GM18499 (cell line): ENCODE data around the gene ANXA1.
"Not testable (repeated sequence)": the region's sequence is repeated elsewhere in the genome, so short reads cannot be mapped to it uniquely, and the experiment has no call there.

Experiments
- ATAC-seq: cut with Tn5 transposase; IDR thresholded peaks from one replicate; pipeline ENCODE4 v1.9.1; 2021; ENCODE audit warnings: moderate number of reproducible peaks; ENCODE audit not compliant: insufficient read depth, unreplicated experiment

Gene ANXA1

DNA sequence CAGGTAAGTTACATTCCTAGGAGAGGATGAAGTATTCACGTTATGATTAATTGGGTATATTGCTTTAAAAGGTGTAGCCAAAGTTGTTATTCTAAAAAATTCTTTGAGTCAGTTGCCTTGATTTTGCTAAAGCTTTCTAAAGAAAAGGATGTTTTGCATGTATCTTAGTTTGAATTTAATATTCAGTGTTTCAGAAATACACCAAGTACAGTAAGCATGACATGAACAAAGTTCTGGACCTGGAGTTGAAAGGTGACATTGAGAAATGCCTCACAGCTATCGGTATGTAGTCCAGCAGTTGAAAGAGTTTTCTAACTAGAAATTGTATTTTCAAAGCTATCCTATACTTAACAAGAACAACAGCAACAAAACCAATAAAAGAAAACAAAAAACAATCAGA lies 14.2 kb downstream of the ANXA1 start:
- no peak for ATAC-seq

GRCh38 chr9:73166468-73166867 lies 14.8 kb downstream of the ANXA1 start:
- no peak for ATAC-seq

GRCh38 chr9:73167614-73168013 lies 15.9 kb downstream of the ANXA1 start:
- ATAC-seq, result no peak

- no peak for ATAC-seq
These were observed 16.8 kb downstream of the ANXA1 start for GRCh38 chr9:73168298-73168934.

DNA sequence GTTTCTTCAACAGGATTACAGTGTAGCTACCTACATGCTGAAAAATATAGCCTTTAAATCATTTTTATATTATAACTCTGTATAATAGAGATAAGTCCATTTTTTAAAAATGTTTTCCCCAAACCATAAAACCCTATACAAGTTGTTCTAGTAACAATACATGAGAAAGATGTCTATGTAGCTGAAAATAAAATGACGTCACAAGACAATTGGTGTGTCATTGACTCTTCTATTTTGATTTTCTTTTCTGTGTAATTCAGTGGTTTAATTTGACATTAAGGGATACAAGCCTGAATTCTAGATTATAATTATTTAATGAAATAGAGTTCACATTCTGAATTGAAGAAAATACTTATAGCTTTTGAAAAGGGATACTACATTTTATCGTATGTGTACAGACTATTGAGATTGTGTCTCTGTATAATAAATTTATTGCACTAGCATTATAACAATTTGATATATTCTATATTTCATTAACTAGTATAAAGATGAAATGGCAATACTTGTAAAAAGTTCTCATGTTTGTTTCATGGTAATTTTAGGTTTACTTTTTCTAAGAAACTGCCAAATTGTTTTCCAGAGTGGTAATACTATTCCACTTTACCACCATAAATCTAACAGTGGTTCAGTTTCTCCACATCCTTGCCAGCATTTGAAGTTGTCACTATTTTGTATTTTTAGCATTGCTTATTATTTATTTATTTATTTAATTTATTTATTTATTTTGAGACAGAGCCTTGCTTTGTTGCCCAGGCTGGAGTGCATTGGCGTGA lies 18.7 kb downstream of the ANXA1 start:
- no peak for ATAC-seq

GRCh38 chr9:73172901-73173215 lies 21.2 kb downstream of the ANXA1 start:
- no peak for ATAC-seq

- ATAC-seq, result no peak
These were observed 22.1 kb downstream of the ANXA1 start for GRCh38 chr9:73173557-73174329.

- no peak for ATAC-seq
These were observed 22.8 kb downstream of the ANXA1 start for GRCh38 chr9:73174330-73174980.

DNA sequence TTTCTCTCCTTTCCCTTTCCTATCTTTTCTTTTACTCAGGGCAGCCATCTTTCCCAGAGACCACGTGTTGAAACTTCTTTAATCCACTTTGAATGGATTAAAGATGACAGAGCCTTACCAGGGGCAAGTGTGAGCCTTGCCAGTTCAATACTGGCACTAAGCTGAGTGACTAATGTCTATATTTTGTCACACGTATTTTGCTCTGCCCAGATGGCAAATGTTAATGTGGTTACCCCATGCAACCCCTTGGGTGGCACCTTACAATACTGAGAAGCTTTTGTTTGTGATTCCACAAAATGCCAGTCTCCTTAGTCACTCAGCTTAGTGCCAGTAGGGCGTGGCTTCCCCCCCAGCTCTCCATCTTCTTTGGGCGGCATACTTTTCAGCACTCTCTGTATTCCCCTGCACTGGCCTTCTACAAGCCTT lies 24.8 kb downstream of the ANXA1 start:
- no peak for ATAC-seq

DNA sequence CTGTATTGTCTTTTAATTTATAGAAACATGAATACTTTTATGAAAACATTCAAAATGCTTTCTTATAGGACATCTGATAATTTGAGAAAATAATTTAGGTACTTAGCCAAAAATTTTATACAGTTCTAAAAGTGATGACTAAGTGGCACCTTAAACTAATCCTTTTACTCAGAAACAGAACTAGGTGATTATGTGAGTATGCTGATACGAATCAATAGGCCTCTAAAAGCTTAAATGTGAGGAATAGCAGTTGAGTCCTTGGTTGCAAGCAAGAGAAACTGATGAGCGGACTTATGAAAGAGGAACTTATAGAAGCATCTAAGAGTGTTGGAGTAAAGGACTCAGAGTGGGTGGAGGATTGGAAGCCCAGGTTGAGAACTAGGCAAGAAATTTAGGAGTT lies 26.4 kb downstream of the ANXA1 start:
- no peak for ATAC-seq

- ATAC-seq, result no peak
These were observed 27.9 kb downstream of the ANXA1 start for GRCh38 chr9:73179589-73179988.

DNA sequence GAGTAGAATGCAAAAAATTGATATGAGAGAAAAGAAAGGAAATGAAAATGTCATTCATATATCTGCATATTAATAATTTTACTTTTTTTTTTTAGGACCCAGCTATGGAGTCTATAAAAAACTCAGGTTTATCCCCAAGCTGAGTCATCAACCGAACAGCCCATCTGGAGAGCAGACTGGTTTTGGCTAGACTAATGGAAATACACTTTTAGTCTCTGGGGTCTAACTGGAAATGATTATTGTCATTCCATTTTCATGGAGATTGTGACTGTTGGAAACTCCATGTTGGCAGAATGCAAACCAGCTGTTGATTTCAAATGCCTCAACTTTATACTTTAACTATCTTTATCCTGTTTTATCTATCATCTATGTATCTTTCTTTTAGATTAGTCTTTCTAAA lies 28.7 kb downstream of the ANXA1 start:
- ATAC-seq, result no peak

DNA sequence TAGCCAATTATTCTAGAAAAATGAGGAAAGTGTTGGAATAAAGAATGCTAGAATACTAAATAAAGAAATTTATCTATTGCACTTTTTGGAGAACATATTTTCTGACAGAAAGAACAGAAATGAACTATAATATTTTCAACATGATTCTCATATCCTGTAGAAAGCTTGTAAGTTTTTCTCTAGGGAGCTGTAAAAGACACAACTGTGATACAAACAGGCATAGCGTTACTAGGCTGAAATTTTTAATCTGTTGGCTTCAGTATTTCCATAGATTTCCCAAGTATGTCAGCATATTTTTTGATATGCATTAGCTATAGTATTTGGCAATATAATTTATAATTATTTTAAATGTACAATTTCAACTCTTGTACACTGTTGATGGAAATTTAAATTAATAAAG lies 31.3 kb downstream of the ANXA1 start:
- ATAC-seq, result no peak

DNA sequence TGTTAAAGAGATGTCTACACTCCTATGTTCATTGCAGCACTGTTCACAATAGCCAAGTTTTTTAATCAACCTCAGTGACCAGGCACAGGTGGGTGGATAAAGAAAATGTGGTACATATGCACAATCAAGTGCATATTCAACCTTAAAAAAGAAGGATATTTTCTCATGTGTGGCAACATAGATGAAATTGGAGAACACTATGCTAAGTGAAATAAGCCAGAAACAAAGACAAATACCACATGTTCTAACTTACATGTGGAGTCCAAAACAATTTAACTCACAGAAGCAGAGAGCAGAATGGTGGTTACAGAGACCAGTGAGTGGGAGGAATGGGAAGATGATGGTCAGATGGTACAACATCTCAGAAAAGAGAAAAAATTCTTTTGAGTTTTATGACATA lies 31.8 kb downstream of the ANXA1 start:
- ATAC-seq, result no peak

DNA sequence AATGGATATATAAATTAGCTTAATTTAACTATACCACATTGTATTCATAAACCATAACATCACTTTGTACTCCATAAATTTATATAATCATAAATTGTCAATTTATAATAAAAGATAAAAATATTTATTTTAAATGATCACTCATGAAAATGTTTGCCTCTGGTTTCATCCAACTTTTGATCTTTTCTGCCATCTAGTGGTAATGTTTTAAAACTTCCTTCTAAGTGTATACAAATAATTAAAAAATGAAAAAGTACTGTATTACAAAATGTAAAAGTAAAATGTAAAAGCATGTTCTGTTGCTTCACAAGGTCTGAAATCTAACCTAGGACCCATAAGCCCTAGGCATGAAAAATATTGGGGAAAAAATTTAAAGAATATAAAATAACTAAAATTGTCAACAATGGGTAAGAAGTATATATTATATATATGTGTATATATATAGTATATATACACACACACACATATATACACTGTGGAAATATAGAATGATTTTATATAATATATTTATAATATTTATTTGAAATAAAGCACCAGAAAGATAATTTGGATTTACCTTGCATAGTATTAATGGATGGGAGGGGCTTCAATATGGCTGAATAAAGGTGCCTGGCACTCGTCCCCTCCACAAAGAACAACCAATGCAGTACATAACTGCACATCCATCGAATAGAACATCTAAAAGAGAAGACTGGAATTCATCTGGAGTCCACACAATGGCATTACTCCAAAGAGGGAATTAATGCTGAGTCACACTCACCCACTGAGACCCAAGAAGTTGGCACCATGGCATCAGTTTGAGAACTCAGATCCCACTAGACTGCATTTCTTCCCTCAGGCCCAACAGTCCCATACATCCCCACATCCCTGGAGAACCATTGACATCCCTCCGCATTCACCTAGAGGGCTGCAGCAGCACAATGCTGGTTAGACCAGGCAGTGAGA lies 32.5 kb downstream of the ANXA1 start:
- ATAC-seq, result no peak

- ATAC-seq, result not testable (repeated sequence)
These were observed 39.4 kb downstream of the ANXA1 start for GRCh38 chr9:73191109-73191508.

DNA sequence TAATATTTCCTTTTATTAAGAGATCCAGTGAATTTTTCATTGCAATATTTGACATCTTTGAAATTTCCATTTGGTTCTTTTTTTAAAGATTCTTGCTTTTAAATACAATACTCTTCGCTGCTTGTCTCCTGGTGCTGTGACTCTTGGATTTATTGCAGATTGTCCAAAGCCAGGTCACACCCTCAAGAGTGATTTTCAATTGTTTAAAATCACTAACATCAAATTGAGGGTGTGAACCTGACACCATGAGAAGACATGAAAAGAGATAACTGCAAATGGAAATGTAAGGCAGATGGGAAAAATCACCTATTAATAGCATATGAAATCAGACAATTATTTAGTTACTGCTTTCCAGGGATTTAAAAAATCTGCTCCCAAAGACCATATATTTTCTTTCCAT lies 42.6 kb downstream of the ANXA1 start:
- ATAC-seq, result no peak

DNA sequence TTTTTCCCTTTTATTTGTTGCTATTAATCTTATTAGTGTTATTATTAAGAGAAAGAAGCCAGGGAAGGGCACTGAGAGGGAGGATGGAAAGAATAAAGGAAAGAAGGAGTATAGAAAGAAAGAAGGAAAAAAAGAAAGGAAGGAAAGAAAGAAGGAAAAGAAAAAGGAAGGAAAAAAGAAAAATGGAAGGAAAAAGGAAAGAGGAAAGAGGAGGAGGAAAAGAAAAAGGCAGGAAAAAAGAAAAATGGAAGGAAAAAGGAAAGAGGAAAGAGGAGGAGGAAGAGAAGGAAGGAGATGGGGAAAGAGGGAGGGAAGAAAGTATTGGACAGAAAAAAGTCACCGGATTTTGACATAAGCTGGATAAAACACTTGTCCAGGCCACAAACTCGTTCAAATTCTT lies 47.8 kb downstream of the ANXA1 start:
- ATAC-seq, result no peak

GRCh38 chr9:73199886-73200285 lies 48.2 kb downstream of the ANXA1 start:
- no peak for ATAC-seq
